Immature natural killer cell (primary cell): ENCODE results near the gene ZNF24. TPM values are rescaled to one million over a fixed set of nuclear protein-coding genes. Genes with fewer than 3 reads are reported as not detected.

Experiments
- DNase-seq, 3 donors: peaks; one replicate each; pipeline ENCODE4 v3.0.0; 2022; ENCODE audit warnings: mixed read lengths in 1 of 3
- H3K27ac Mint-ChIP-seq, 6 donors: one replicate each; pipeline ENCODE4 v1.8.0; 2020; ENCODE audit warnings: mixed read lengths in 6 of 6, mild to moderate bottlenecking in 5 of 6, inconsistent platforms in 4 of 6, moderate library complexity in 3 of 6
- H3K27me3 Mint-ChIP-seq, 3 donors: one replicate each; pipeline ENCODE4 v1.8.0; 2020 to 2021; ENCODE audit warnings: low read depth in 3 of 3, mild to moderate bottlenecking in 3 of 3, mixed read lengths in 3 of 3, moderate library complexity in 3 of 3, inconsistent platforms in 1 of 3
- H3K36me3 Mint-ChIP-seq, 3 donors: one replicate each; pipeline ENCODE4 v1.8.0; 2020; ENCODE audit warnings: mixed read lengths in 3 of 3, inconsistent platforms in 2 of 3, mild to moderate bottlenecking in 2 of 3
- H3K4me1 Mint-ChIP-seq, 2 donors: one replicate each; pipeline ENCODE4 v1.8.0; 2020; ENCODE audit warnings: inconsistent platforms in 2 of 2, mild to moderate bottlenecking in 2 of 2, mixed read lengths in 2 of 2, moderate library complexity in 1 of 2
- H3K4me3 Mint-ChIP-seq, 5 donors: one replicate each; pipeline ENCODE4 v1.8.0; 2020; ENCODE audit warnings: mild to moderate bottlenecking in 5 of 5, mixed read lengths in 5 of 5, inconsistent platforms in 3 of 5, moderate library complexity in 3 of 5
- H3K9me3 Mint-ChIP-seq, 6 donors: one replicate each; pipeline ENCODE4 v1.8.0; 2020; ENCODE audit warnings: mild to moderate bottlenecking in 6 of 6, mixed read lengths in 6 of 6, inconsistent platforms in 4 of 6, moderate library complexity in 3 of 6
- polyA plus RNA-seq, 3 donors: library from polyadenylated mRNA; unstranded; fragments of 300-500 nt; fragmentation: Illumina TruSeq; gene quantifications; one replicate each; pipeline ENCODE4 v1.2.3, GENCODE V29; 2021

The ZNF24 gene
- polyA plus RNA-seq, 3 donors from 2014 or later: 46.4 to 83.3 (median 76.7) TPM

GRCh38 chr18:35344736-35345459 is 678 bp upstream of the ZNF24 start:
- peak overlapping the region; percentile 96 to 100 (median 97) for H3K4me3 Mint-ChIP-seq
- H3K9me3 Mint-ChIP-seq: no peaks in the 10 kb centered on the region
- peaks cover 0 to 7% (median 6%) of the 10 kb centered on the region in 3 donors for H3K36me3 Mint-ChIP-seq
- peaks cover 26 to 50% of the 10 kb centered on the region in 2 donors for H3K4me1 Mint-ChIP-seq
- peaks cover 10 to 17% (median 15%) of the 10 kb centered on the region in 3 donors for H3K27me3 Mint-ChIP-seq
- H3K27ac Mint-ChIP-seq: peak overlapping the region; percentile 91 to 100 (median 99)
- no peak for DNase-seq

- Mint-ChIP-seq H3K9me3 (no peaks in the 10 kb centered on the region), H3K27ac (peak overlapping the region; percentile 91 to 100 (median 99)), H3K4me3 (peak overlapping the region; percentile 96 to 100 (median 97)), H3K27me3 (peaks cover 10 to 16% (median 15%) of the 10 kb centered on the region in 3 donors), H3K36me3 (peaks cover 4 to 20% (median 18%) of the 10 kb centered on the region in 3 donors), H3K4me1 (peaks cover 33 to 64% of the 10 kb centered on the region in 2 donors)
- DNase-seq: no peak
Observed at GRCh38 chr18:35343488-35343935, 708 bp downstream of the ZNF24 start.

GRCh38 chr18:35337286-35337685 is 6.9 kb downstream of the ZNF24 start:
- H3K27me3 Mint-ChIP-seq: peaks cover 0 to 2% (median 0%) of the 10 kb centered on the region in 3 donors
- H3K36me3 Mint-ChIP-seq: peaks cover 29 to 72% (median 47%) of the 10 kb centered on the region in 3 donors
- H3K4me1 Mint-ChIP-seq: peaks cover 21 to 83% of the 10 kb centered on the region in 2 donors
- no peak overlapping the region for H3K4me3 Mint-ChIP-seq
- H3K9me3 Mint-ChIP-seq: no peaks in the 10 kb centered on the region
- DNase-seq: no peak
- H3K27ac Mint-ChIP-seq: no peak overlapping the region

- H3K36me3 Mint-ChIP-seq: peaks cover 29 to 72% (median 47%) of the 10 kb centered on the region in 3 donors
Observed at GRCh38 chr18:35335866-35336265, 8.4 kb downstream of the ZNF24 start.

GRCh38 chr18:35334821-35335220 is 9.4 kb downstream of the ZNF24 start:
- no peak overlapping the region for H3K4me3 Mint-ChIP-seq
- H3K27ac Mint-ChIP-seq: peak overlapping the region in 5 of 6 donors; percentile 10 to 45 (median 20)
- peaks cover 14 to 64% of the 10 kb centered on the region in 2 donors for H3K4me1 Mint-ChIP-seq
- peaks cover 0 to 2% (median 0%) of the 10 kb centered on the region in 3 donors for H3K27me3 Mint-ChIP-seq
- peaks cover 29 to 65% (median 40%) of the 10 kb centered on the region in 3 donors for H3K36me3 Mint-ChIP-seq
- no peak for DNase-seq
- H3K9me3 Mint-ChIP-seq: no peaks in the 10 kb centered on the region

More at GRCh38 chr18:35335866-35336265, 8.4 kb downstream of the ZNF24 start:
- Mint-ChIP-seq H3K9me3 (no peaks in the 10 kb centered on the region), H3K4me3 (no peak overlapping the region), H3K27ac (peak overlapping the region in 2 of 6 donors; percentile 3 to 63), H3K27me3 (peaks cover 0 to 2% (median 0%) of the 10 kb centered on the region in 3 donors), H3K4me1 (peaks cover 21 to 75% of the 10 kb centered on the region in 2 donors)
- DNase-seq: no peak

- DNase-seq: no peak
- Mint-ChIP-seq H3K27ac (peak overlapping the region in 3 of 6 donors; percentile 13 to 43 (median 20)), H3K27me3 (peaks cover 0 to 2% (median 0%) of the 10 kb centered on the region in 3 donors), H3K4me3 (no peak overlapping the region), H3K4me1 (peaks cover 9 to 58% of the 10 kb centered on the region in 2 donors), H3K9me3 (no peaks in the 10 kb centered on the region), H3K36me3 (peaks cover 29 to 58% (median 34%) of the 10 kb centered on the region in 3 donors)
Observed at GRCh38 chr18:35334212-35334611, 10.0 kb downstream of the ZNF24 start.

- H3K36me3 Mint-ChIP-seq: peaks cover 14 to 35% (median 24%) of the 10 kb centered on the region in 3 donors
- H3K4me3 Mint-ChIP-seq: no peak overlapping the region
- H3K4me1 Mint-ChIP-seq: peaks cover 0 to 34% of the 10 kb centered on the region in 2 donors
- no peak for DNase-seq
- peaks cover 0 to 2% (median 0%) of the 10 kb centered on the region in 6 donors for H3K9me3 Mint-ChIP-seq
- H3K27me3 Mint-ChIP-seq: no peaks in the 10 kb centered on the region
- no peak overlapping the region for H3K27ac Mint-ChIP-seq
Observed at GRCh38 chr18:35331367-35332087, 12.7 kb downstream of the ZNF24 start.

- peaks cover 0 to 8% of the 10 kb centered on the region in 2 donors for H3K4me1 Mint-ChIP-seq
- H3K27ac Mint-ChIP-seq: no peak overlapping the region
- peaks cover 10 to 14% (median 14%) of the 10 kb centered on the region in 3 donors for H3K36me3 Mint-ChIP-seq
- H3K4me3 Mint-ChIP-seq: no peak overlapping the region
- no peak for DNase-seq
- no peaks in the 10 kb centered on the region for H3K27me3 Mint-ChIP-seq
- peaks cover 0 to 2% (median 0%) of the 10 kb centered on the region in 6 donors for H3K9me3 Mint-ChIP-seq
Observed at GRCh38 chr18:35328868-35329267, 15.4 kb downstream of the ZNF24 start.

- no peak for DNase-seq
- Mint-ChIP-seq H3K27ac (no peak overlapping the region), H3K36me3 (peaks cover 0 to 7% (median 6%) of the 10 kb centered on the region in 3 donors), H3K4me1 (no peaks in the 10 kb centered on the region), H3K9me3 (peaks cover 0 to 2% (median 0%) of the 10 kb centered on the region in 6 donors), H3K27me3 (peaks cover 0 to 6% (median 0%) of the 10 kb centered on the region in 3 donors), H3K4me3 (no peak overlapping the region)
Observed at GRCh38 chr18:35326695-35327387, 17.4 kb downstream of the ZNF24 start.

- Mint-ChIP-seq H3K27ac (no peak overlapping the region), H3K36me3 (peaks cover 0 to 7% (median 6%) of the 10 kb centered on the region in 3 donors), H3K4me3 (no peak overlapping the region), H3K4me1 (no peaks in the 10 kb centered on the region), H3K27me3 (peaks cover 0 to 6% (median 0%) of the 10 kb centered on the region in 3 donors), H3K9me3 (peaks cover 0 to 2% (median 0%) of the 10 kb centered on the region in 6 donors)
- DNase-seq: no peak
Observed at GRCh38 chr18:35324926-35325655, 19.1 kb downstream of the ZNF24 start.

- Mint-ChIP-seq H3K27ac (no peak overlapping the region), H3K4me3 (no peak overlapping the region), H3K27me3 (peaks cover 0 to 6% (median 0%) of the 10 kb centered on the region in 3 donors), H3K4me1 (no peaks in the 10 kb centered on the region), H3K9me3 (no peaks in the 10 kb centered on the region), H3K36me3 (peaks cover 0 to 6% (median 4%) of the 10 kb centered on the region in 3 donors)
- DNase-seq: no peak
Observed at GRCh38 chr18:35322486-35323458, 21.4 kb downstream of the ZNF24 start.

GRCh38 chr18:35311496-35311895 is 32.7 kb downstream of the ZNF24 start:
- Mint-ChIP-seq H3K27me3 (no peaks in the 10 kb centered on the region), H3K27ac (no peak overlapping the region), H3K9me3 (peaks cover 34 to 82% (median 64%) of the 10 kb centered on the region in 6 donors), H3K36me3 (peaks cover 29 to 37% (median 34%) of the 10 kb centered on the region in 3 donors), H3K4me1 (no peaks in the 10 kb centered on the region), H3K4me3 (no peak overlapping the region)
- no peak for DNase-seq
